Measurements from ENCODE around the gene JAK1. TPM values are rescaled to one million over a fixed set of nuclear protein-coding genes. Genes with fewer than 3 reads are reported as not detected.

The JAK1 gene
- total RNA-seq, 1 experiment from 2014 or later, result 138 TPM

DNA sequence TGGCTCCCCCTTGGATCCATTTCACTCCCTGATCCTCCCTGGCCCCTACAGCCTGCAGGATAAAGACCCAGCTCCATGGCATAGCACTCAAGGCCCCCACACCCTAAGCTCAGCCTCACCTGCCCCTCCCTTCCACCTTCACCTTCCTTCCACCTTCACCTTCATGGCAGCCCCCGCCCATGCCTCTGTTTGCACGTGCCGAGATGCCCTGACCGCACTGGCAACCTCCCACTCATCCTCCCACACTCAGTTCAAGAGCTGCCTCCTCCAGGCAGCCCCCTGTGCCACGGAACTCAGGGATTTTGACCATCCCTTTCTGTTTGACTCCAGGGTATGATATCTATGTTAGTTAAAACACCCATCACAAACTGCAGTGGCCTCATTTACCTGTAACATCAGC, 111.7 kb downstream of the JAK1 start:
- CTCF ChIA-PET, result no interaction called here
- BruUV-seq (replicated peaks), result no TSS peak
- no peak overlapping the region for H3K27ac ChIP-seq (ENCODE audit: low read length)
- peaks cover 3% of the 10 kb centered on the region; the same call in 1 of the 2 replicates for H3K36me3 ChIP-seq (ENCODE audit: control insufficient read depth, insufficient read depth, low read length)
- in situ Hi-C loops (cut with HindIII; ENCODE audit: low pct_unique_long_range_greater_than_20kb, low sequenced_read_pairs) (no loop called here), intact Hi-C loops (cut with micrococcal nuclease; ENCODE audit: unreplicated experiment) (no loop called here)
- POLR2A ChIA-PET, result interaction anchor here (0.6 kb wide), 1 partner anchor 22 kb away, joined by 3 read pairs; no protein-coding TSS in a partner anchor
- no peaks in the 10 kb centered on the region for H3K9me3 ChIP-seq (ENCODE audit: control insufficient read depth, insufficient read depth, low read depth, low read length)
- ATAC-seq (no peak), DNase-seq (ENCODE audit: low read depth, low spot score) (no peak)
- H3K27me3 ChIP-seq (ENCODE audit: control insufficient read depth, insufficient read depth, low read length), result no peaks in the 10 kb centered on the region
- H3K4me3 ChIP-seq (ENCODE audit: low read depth in 2 of 2, low read length in 2 of 2), result no peak overlapping the region
- H3K4me1 ChIP-seq (ENCODE audit: control insufficient read depth, insufficient read depth, low read length), result no peaks in the 10 kb centered on the region
- TF ChIP-seq, protein P1, sequence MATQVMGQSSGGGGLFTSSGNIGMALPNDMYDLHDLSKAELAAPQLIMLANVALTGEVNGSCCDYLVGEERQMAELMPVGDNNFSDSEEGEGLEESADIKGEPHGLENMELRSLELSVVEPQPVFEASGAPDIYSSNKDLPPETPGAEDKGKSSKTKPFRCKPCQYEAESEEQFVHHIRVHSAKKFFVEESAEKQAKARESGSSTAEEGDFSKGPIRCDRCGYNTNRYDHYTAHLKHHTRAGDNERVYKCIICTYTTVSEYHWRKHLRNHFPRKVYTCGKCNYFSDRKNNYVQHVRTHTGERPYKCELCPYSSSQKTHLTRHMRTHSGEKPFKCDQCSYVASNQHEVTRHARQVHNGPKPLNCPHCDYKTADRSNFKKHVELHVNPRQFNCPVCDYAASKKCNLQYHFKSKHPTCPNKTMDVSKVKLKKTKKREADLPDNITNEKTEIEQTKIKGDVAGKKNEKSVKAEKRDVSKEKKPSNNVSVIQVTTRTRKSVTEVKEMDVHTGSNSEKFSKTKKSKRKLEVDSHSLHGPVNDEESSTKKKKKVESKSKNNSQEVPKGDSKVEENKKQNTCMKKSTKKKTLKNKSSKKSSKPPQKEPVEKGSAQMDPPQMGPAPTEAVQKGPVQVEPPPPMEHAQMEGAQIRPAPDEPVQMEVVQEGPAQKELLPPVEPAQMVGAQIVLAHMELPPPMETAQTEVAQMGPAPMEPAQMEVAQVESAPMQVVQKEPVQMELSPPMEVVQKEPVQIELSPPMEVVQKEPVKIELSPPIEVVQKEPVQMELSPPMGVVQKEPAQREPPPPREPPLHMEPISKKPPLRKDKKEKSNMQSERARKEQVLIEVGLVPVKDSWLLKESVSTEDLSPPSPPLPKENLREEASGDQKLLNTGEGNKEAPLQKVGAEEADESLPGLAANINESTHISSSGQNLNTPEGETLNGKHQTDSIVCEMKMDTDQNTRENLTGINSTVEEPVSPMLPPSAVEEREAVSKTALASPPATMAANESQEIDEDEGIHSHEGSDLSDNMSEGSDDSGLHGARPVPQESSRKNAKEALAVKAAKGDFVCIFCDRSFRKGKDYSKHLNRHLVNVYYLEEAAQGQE (IDR thresholded peaks at IDR 0.05; ENCODE audit: insufficient read depth in 1 of 2, low read depth in 2 of 2, low read length in 1 of 2), result no peak
- TF ChIP-seq TCF7L2 (IDR thresholded peaks at IDR 0.05; ENCODE audit: low read depth, low read length) (no peak), POLR2AphosphoS5 (IDR thresholded peaks at IDR 0.05; ENCODE audit: low read depth, low read length) (no peak), SIN3A (IDR thresholded peaks at IDR 0.05; ENCODE audit: borderline replicate concordance, insufficient read depth, low read depth, low read length) (no peak)
- TF ChIP-seq, protein P2, sequence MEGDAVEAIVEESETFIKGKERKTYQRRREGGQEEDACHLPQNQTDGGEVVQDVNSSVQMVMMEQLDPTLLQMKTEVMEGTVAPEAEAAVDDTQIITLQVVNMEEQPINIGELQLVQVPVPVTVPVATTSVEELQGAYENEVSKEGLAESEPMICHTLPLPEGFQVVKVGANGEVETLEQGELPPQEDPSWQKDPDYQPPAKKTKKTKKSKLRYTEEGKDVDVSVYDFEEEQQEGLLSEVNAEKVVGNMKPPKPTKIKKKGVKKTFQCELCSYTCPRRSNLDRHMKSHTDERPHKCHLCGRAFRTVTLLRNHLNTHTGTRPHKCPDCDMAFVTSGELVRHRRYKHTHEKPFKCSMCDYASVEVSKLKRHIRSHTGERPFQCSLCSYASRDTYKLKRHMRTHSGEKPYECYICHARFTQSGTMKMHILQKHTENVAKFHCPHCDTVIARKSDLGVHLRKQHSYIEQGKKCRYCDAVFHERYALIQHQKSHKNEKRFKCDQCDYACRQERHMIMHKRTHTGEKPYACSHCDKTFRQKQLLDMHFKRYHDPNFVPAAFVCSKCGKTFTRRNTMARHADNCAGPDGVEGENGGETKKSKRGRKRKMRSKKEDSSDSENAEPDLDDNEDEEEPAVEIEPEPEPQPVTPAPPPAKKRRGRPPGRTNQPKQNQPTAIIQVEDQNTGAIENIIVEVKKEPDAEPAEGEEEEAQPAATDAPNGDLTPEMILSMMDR (IDR thresholded peaks at IDR 0.05), result no peak

DNA sequence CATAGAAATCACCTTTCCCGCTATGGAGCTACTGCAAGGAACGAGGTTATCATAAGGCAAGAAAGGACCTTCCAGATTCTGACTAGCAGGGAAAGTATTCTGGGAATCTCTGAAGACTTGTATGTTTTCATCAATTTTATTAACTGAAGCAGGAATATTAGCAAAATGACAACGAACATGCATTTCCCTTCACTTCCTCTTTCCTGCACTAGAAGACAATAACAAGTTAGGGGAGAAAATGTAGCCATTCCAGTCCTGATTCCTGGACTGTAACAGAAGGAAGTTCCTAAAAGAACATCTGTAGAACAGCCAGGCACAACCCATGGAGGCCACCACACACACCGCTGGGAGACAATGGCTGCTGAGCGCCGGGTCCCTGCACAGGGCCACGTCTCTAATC, 114.7 kb downstream of the JAK1 start:
- no peak for DNase-seq (ENCODE audit: low read depth, low spot score)
- Histone ChIP-seq H3K9me3 (ENCODE audit: control insufficient read depth, insufficient read depth, low read depth, low read length) (no peaks in the 10 kb centered on the region), H3K4me1 (ENCODE audit: control insufficient read depth, insufficient read depth, low read length) (no peaks in the 10 kb centered on the region), H3K4me3 (ENCODE audit: low read depth in 2 of 2, low read length in 2 of 2) (no peak overlapping the region), H3K27me3 (ENCODE audit: control insufficient read depth, insufficient read depth, low read length) (no peaks in the 10 kb centered on the region), H3K36me3 (ENCODE audit: control insufficient read depth, insufficient read depth, low read length) (no peaks in the 10 kb centered on the region; the same call in 1 of the 2 replicates), H3K27ac (ENCODE audit: low read length) (no peak overlapping the region)
- CTCF ChIA-PET, result no interaction called here
- in situ Hi-C loops (cut with HindIII; ENCODE audit: low pct_unique_long_range_greater_than_20kb, low sequenced_read_pairs) (no loop called here), intact Hi-C loops (cut with micrococcal nuclease; ENCODE audit: unreplicated experiment) (no loop called here)
- TF ChIP-seq, protein P2 (IDR thresholded peaks at IDR 0.05), result no peak
- TF ChIP-seq POLR2AphosphoS5 (IDR thresholded peaks at IDR 0.05; ENCODE audit: low read depth, low read length), result no peak
- no peak for TF ChIP-seq TCF7L2 (IDR thresholded peaks at IDR 0.05; ENCODE audit: low read depth, low read length)
- TF ChIP-seq, protein P1 (IDR thresholded peaks at IDR 0.05; ENCODE audit: insufficient read depth in 1 of 2, low read depth in 2 of 2, low read length in 1 of 2), result no peak
- TF ChIP-seq SIN3A (IDR thresholded peaks at IDR 0.05; ENCODE audit: borderline replicate concordance, insufficient read depth, low read depth, low read length), result no peak
- no TSS peak for BruUV-seq (replicated peaks)
- POLR2A ChIA-PET, result no interaction called here
- ATAC-seq, result no peak

Measured in Panc1 (cell line).